RWPE2 (cell line): Measurements from ENCODE around the gene APLP1.

Experiments used
- ATAC-seq: fragments of 200-7000 bp; cut with Tn5 transposase; 3 replicates; pipeline ENCODE4 v1.9.1; 2021; ENCODE audit warnings: low read depth
- DNase-seq: peaks from one replicate; pipeline ENCODE4 v3.0.0-alpha.2; 2020; ENCODE audit warnings: low spot score
- H3K27ac ChIP-seq: fragments of 450-650 bp; 2 replicates; pipeline ENCODE4 v1.5.1; 2017; ENCODE audit warnings: mild to moderate bottlenecking; ENCODE audit not compliant: poor library complexity, severe bottlenecking
- H3K27me3 ChIP-seq: fragments of 250-450 bp; sonication (Bioruptor Pico); 2 replicates; pipeline ENCODE4 v1.5.1; 2021; ENCODE audit warnings: mild to moderate bottlenecking, moderate library complexity; ENCODE audit not compliant: insufficient read depth, poor library complexity, severe bottlenecking
- H3K36me3 ChIP-seq: fragments of 250-450 bp; sonication (Bioruptor Pico); 2 replicates; pipeline ENCODE4 v1.5.1; 2020; ENCODE audit warnings: low read depth, mild to moderate bottlenecking, moderate library complexity
- H3K4me1 ChIP-seq: fragments of 250-450 bp; sonication (Bioruptor Pico); 2 replicates; pipeline ENCODE4 v1.5.1; 2021; ENCODE audit warnings: mild to moderate bottlenecking, moderate library complexity; ENCODE audit not compliant: insufficient read depth, poor library complexity, severe bottlenecking
- H3K4me3 ChIP-seq: fragments of 250-450 bp; sonication (Bioruptor Pico); 2 replicates; pipeline ENCODE4 v1.5.1; 2021; ENCODE audit warnings: mild to moderate bottlenecking, moderate library complexity; ENCODE audit not compliant: severe bottlenecking
- H3K9me3 ChIP-seq: fragments of 250-450 bp; sonication (Bioruptor Pico); 2 replicates; pipeline ENCODE4 v1.5.1; 2021; ENCODE audit warnings: mild to moderate bottlenecking, moderate library complexity; ENCODE audit not compliant: severe bottlenecking
- CTCF ChIP-seq: fragments of 450-650 bp; IDR thresholded peaks from one replicate; pipeline ENCODE4 v1.5.1; 2017; ENCODE audit warnings: mild to moderate bottlenecking, moderate library complexity; ENCODE audit not compliant: poor library complexity, severe bottlenecking

The APLP1 gene

GRCh38 chr19:35899547-35900214 is 31.3 kb downstream of the APLP1 start:
- Histone ChIP-seq H3K4me3 (peak overlapping the region; percentile 73), H3K36me3 (peaks cover 36% of the 10 kb centered on the region), H3K4me1 (peaks cover 6% of the 10 kb centered on the region), H3K27ac (peak overlapping the region; percentile 69), H3K9me3 (no peaks in the 10 kb centered on the region), H3K27me3 (no peaks in the 10 kb centered on the region)
- DNase-seq (peak; percentile 79), ATAC-seq (peak; percentile 72)
- TF ChIP-seq CTCF = no peak

GRCh38 chr19:35901055-35901644 is 32.8 kb downstream of the APLP1 start:
- DNase-seq (no peak), ATAC-seq (no peak)
- TF ChIP-seq CTCF = no peak
- Histone ChIP-seq H3K9me3 (no peaks in the 10 kb centered on the region), H3K4me1 (peaks cover 6% of the 10 kb centered on the region), H3K27ac (peak overlapping the region; percentile 69), H3K4me3 (peak overlapping the region; percentile 73), H3K27me3 (no peaks in the 10 kb centered on the region), H3K36me3 (peaks cover 23% of the 10 kb centered on the region)

- Histone ChIP-seq H3K36me3 (peaks cover 15% of the 10 kb centered on the region), H3K27ac (peak within 1 kb of the TSS; percentile 69), H3K4me3 (no peak within 1 kb of the TSS), H3K9me3 (no peaks in the 10 kb centered on the region), H3K4me1 (peaks cover 6% of the 10 kb centered on the region), H3K27me3 (no peaks in the 10 kb centered on the region)
- ATAC-seq (no peak), DNase-seq (no peak)
- no peak for TF ChIP-seq CTCF
Observed at GRCh38 chr19:35901854-35902661, 33.7 kb downstream of the APLP1 start, which contains the start of gene HCST. Gene HCST (plus strand): TSS chr19:35902529. CDS start chr19:35902594, 65 bp downstream.

- no peaks in the 10 kb centered on the region for H3K9me3 ChIP-seq
- peaks cover 6% of the 10 kb centered on the region for H3K36me3 ChIP-seq
- no peak for TF ChIP-seq CTCF
- ATAC-seq (no peak), DNase-seq (no peak)
- H3K27ac ChIP-seq = no peak overlapping the region
- no peaks in the 10 kb centered on the region for H3K27me3 ChIP-seq
- peaks cover 6% of the 10 kb centered on the region for H3K4me1 ChIP-seq
- no peak overlapping the region for H3K4me3 ChIP-seq
Observed at GRCh38 chr19:35902870-35903475, 34.6 kb downstream of the APLP1 start.
